C4-2B (cell line): ENCODE data around the gene LRRC36.

Experiments used
- CTCF ChIP-seq: fragments of 450-650 bp; conservative IDR thresholded peaks from 2 replicates; pipeline ENCODE4 v1.5.1; 2017; ENCODE audit warnings: mild to moderate bottlenecking
- ZFX ChIP-seq: fragments of 450-650 bp; IDR thresholded peaks from 2 replicates; pipeline ENCODE4 v1.6.1; 2017

DNA sequence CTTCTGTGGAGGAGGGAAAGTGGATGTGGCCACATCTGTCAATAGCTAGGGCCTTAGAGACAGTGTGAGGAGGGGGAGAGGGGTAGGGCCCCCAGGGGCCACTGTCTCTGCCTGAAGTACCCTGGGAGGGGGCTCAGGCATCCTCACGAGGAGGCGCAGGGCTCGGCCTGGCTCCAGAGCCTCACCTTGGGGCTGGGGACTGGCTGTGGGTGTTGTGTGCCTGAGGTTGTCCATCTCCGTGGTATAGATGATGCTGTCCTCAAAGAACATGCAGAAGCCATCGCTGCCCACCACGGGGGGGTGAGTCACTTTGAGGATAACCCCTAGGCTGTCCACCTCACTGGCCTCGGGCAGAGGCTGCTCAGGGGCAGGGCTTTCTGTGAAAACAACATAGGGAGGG, 35.2 kb upstream of the LRRC36 start:
- no peak for TF ChIP-seq CTCF
- no peak for TF ChIP-seq ZFX
